B cell (primary cell): ENCODE results near the gene TYROBP. TPM values are rescaled to one million over a fixed set of nuclear protein-coding genes. Genes with fewer than 3 reads are reported as not detected.

ENCODE experiments used
- ATAC-seq: fragments of 200-7000 bp; cut with Tn5 transposase; one replicate; pipeline ENCODE4 v1.10.0; 2021; ENCODE audit warnings: low read depth, mild to moderate bottlenecking, moderate number of reproducible peaks, moderate library complexity
- CTCF ChIA-PET: fragments of 350-600 bp; sonication (Branson Sonifier 250); formaldehyde crosslinking; loops from one replicate; lab custom pipeline; 2021; ENCODE audit warnings: antibody characterized with exemption, inconsistent platforms; lab: Charles Lee
- POLR2A ChIA-PET: fragments of 350-600 bp; sonication (Branson Sonifier 250); formaldehyde crosslinking; loops from one replicate; lab custom pipeline; 2021; ENCODE audit warnings: antibody characterized with exemption; lab: Charles Lee
- DNase-seq: peaks from one replicate; pipeline ENCODE4 v3.0.0; 2013
- H2AFZ ChIP-seq: 2 replicates; pipeline ENCODE4 v1.6.1; 2012; ENCODE audit warnings: mild to moderate bottlenecking, low read depth, low read length; ENCODE audit not compliant: insufficient read depth, poor library complexity, severe bottlenecking
- H3K27ac ChIP-seq, 2 donors: 1 replicate in 1 of 2; 2 replicates in 1 of 2; pipeline ENCODE4 v1.5.1; 2012 to 2013; ENCODE audit warnings: low read length in 2 of 2, mild to moderate bottlenecking in 2 of 2, moderate library complexity in 1 of 2
- H3K27me3 ChIP-seq, 4 experiments: fragments of 200-600 bp in 1 of 4; sonication (generic) in 1 of 4; replicated peaks in 1 of 4; 1 replicate in 2 of 4; 2 replicates in 2 of 4; pipeline versions ENCODE4 v1.6.1 to v1.7.0; 2013 to 2016; ENCODE audit warnings: low read length in 3 of 4, mild to moderate bottlenecking in 2 of 4, mixed read lengths in 1 of 4, moderate library complexity in 1 of 4; ENCODE audit not compliant: insufficient read depth in 4 of 4, control insufficient read depth in 3 of 4; ENCODE audit errors: control extremely low read depth in 1 of 4
- H3K36me3 ChIP-seq, 2 experiments: replicated peaks in 1 of 2; 1 replicate in 1 of 2; 2 replicates in 1 of 2; pipeline versions ENCODE4 v1.6.1 to v1.7.1; 2013; ENCODE audit warnings: low read length in 1 of 2; ENCODE audit not compliant: insufficient read depth in 2 of 2, control insufficient read depth in 1 of 2; ENCODE audit errors: control extremely low read depth in 1 of 2, extremely low read depth in 1 of 2
- H3K4me1 ChIP-seq, 2 donors: fragments of 200-600 bp in 1 of 2; sonication (generic) in 1 of 2; 1 replicate in 1 of 2; 2 replicates in 1 of 2; pipeline versions ENCODE4 v1.5.1 to v1.6.1; 2013 to 2017; ENCODE audit warnings: low read length in 2 of 2; ENCODE audit not compliant: control insufficient read depth in 2 of 2, insufficient read depth in 2 of 2
- H3K4me2 ChIP-seq: replicated peaks from 2 replicates; pipeline ENCODE3; 2012; ENCODE audit warnings: mild to moderate bottlenecking, low read depth, low read length; ENCODE audit not compliant: poor library complexity, severe bottlenecking
- H3K4me3 ChIP-seq, 5 experiments: fragments of 200-600 bp in 1 of 5; sonication (generic) in 1 of 5; 1 replicate in 3 of 5; 2 replicates in 2 of 5; pipeline versions ENCODE4 v1.5.1 to v1.7.0; 2011 to 2016; ENCODE audit warnings: low read length in 4 of 5, mild to moderate bottlenecking in 4 of 5, low read depth in 2 of 5, control low read depth in 1 of 5, moderate library complexity in 1 of 5; ENCODE audit not compliant: insufficient read depth in 1 of 5; ENCODE audit errors: control extremely low read depth in 1 of 5, extremely low read depth in 1 of 5
- H3K79me2 ChIP-seq: fragments of 200-600 bp; sonication (generic); one replicate; pipeline ENCODE4 v1.6.0; 2016; ENCODE audit warnings: low read length; ENCODE audit not compliant: control insufficient read depth, insufficient read depth
- H3K9ac ChIP-seq: fragments of 200-600 bp; sonication (generic); 2 replicates; pipeline ENCODE4 v1.6.1; 2017; ENCODE audit warnings: mild to moderate bottlenecking, low read length, moderate library complexity
- H3K9me3 ChIP-seq, 3 donors: one replicate each; pipeline versions ENCODE4 v1.6.1 to v1.7.1; 2013; ENCODE audit warnings: low read length in 2 of 3; ENCODE audit not compliant: control insufficient read depth in 2 of 3, insufficient read depth in 1 of 3; ENCODE audit errors: control extremely low read depth in 1 of 3
- H4K20me1 ChIP-seq: 2 replicates; pipeline ENCODE4 v1.6.0; 2012; ENCODE audit warnings: mild to moderate bottlenecking, low read length; ENCODE audit not compliant: insufficient read depth, control insufficient read depth, poor library complexity, severe bottlenecking
- H3K27ac Mint-ChIP-seq: one replicate; pipeline ENCODE4 v1.8.0; 2021; ENCODE audit warnings: mixed read lengths
- H3K27me3 Mint-ChIP-seq: one replicate; pipeline ENCODE4 v1.8.0; 2021; ENCODE audit warnings: mixed read lengths
- H3K4me1 Mint-ChIP-seq: one replicate; pipeline ENCODE4 v1.8.0; 2021; ENCODE audit warnings: mixed read lengths
- H3K4me3 Mint-ChIP-seq: one replicate; pipeline ENCODE4 v1.8.0; 2021; ENCODE audit warnings: mixed read lengths
- H3K9me3 Mint-ChIP-seq: one replicate; pipeline ENCODE4 v1.8.0; 2022; ENCODE audit warnings: mixed read lengths; ENCODE audit not compliant: insufficient read depth
- EZH2 ChIP-seq: IDR thresholded peaks from 2 replicates; pipeline ENCODE4 v1.6.1; 2012; ENCODE audit warnings: borderline replicate concordance, low read depth, mild to moderate bottlenecking, moderate library complexity, low read length; ENCODE audit not compliant: insufficient read depth, poor library complexity, severe bottlenecking
- WGBS: methylation state at CpG from one replicate; pipeline ENCODE4 v1.1.5; 2013; ENCODE audit warnings: missing lambda C conversion rate; ENCODE audit not compliant: insufficient coverage; 5-methylcytosine and 5-hydroxymethylcytosine counted together
- intact Hi-C: fragments of 100-400 bp; cut with micrococcal nuclease; formaldehyde crosslinking; loops from one replicate; pipeline ENCODE4 v1.10.0; 2022
- polyA plus RNA-seq: library from polyadenylated mRNA; depleted of rRNA; stranded (reverse); fragments of >200 nt; gene quantifications from 2 replicates; pipeline ENCODE4 v1.2.3, GENCODE V29; 2012
- total RNA-seq, 2 donors: library from RNA; stranded (reverse); fragments of 120-200 nt in 1 of 2; gene quantifications; 1 replicate in 1 of 2; 2 replicates in 1 of 2; pipeline versions ENCODE4 v1.2.3 to v1.2.4, GENCODE V29; 2013 to 2022
- TF ChIP-seq, protein P1 (sequence below): fragments of 200-600 bp; IDR thresholded peaks from one replicate; pipeline ENCODE4 v1.8.0; 2022; ENCODE audit warnings: antibody characterized with exemption, mild to moderate bottlenecking

Gene TYROBP
- total and polyA plus RNA-seq, 2 donors (not counting 1 experiment from before 2014, with no cell fraction given), result 2.7 to 25.6 TPM

DNA sequence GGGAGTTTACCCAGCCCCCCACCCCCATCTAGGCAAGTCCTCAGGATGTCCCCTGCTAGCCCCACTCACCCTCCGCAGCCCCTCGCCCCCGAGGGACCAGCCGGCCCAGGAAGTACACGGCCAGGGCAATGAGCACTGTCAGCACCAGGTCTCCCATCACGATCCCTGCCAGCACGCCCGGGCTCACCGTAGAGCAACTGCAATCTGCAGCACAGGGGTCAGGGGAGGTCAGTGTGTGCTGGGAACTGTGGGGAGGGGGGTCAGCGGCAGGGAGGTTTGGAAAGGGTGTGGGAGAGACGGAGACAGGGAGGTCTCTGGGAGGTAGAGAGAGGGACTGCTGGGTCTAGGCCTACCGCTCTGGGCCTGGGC lies 734 bp downstream of the TYROBP start:
- ChIA-PET CTCF (no interaction called here), POLR2A (no interaction called here)
- H3K4me1 ChIP-seq, result peaks cover 51 to 72% of the 10 kb centered on the region in 2 donors
- peak overlapping the region; percentile 8 to 87 for H3K27ac ChIP-seq
- intact Hi-C loops, result loop anchor here (10.0 kb wide), 1 partner anchor 193 kb away; the partner anchor contains the start of gene KMT2B
- H3K79me2 ChIP-seq, result no peaks in the 10 kb centered on the region
- H3K4me3 ChIP-seq, result peak overlapping the region in 1 of 5 experiments; percentile 8
- H3K9me3 Mint-ChIP-seq, result no peaks in the 10 kb centered on the region
- H3K4me1 Mint-ChIP-seq, result peaks cover 73% of the 10 kb centered on the region
- H3K36me3 ChIP-seq, result no peaks in the 10 kb centered on the region
- WGBS, result 89% methylated on average over 11 of the region's 12 CpGs
- peak overlapping the region; percentile 84 for H3K27ac Mint-ChIP-seq
- no peak for DNase-seq
- H3K4me2 ChIP-seq, result no peak overlapping the region
- H3K27me3 Mint-ChIP-seq, result no peaks in the 10 kb centered on the region
- TF ChIP-seq, protein P1, sequence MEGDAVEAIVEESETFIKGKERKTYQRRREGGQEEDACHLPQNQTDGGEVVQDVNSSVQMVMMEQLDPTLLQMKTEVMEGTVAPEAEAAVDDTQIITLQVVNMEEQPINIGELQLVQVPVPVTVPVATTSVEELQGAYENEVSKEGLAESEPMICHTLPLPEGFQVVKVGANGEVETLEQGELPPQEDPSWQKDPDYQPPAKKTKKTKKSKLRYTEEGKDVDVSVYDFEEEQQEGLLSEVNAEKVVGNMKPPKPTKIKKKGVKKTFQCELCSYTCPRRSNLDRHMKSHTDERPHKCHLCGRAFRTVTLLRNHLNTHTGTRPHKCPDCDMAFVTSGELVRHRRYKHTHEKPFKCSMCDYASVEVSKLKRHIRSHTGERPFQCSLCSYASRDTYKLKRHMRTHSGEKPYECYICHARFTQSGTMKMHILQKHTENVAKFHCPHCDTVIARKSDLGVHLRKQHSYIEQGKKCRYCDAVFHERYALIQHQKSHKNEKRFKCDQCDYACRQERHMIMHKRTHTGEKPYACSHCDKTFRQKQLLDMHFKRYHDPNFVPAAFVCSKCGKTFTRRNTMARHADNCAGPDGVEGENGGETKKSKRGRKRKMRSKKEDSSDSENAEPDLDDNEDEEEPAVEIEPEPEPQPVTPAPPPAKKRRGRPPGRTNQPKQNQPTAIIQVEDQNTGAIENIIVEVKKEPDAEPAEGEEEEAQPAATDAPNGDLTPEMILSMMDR, result no peak
- TF ChIP-seq EZH2, result no peak
- H3K9me3 ChIP-seq, result no peaks in the 10 kb centered on the region
- H3K9ac ChIP-seq, result no peak overlapping the region
- no peak for ATAC-seq
- H2AFZ ChIP-seq, result no peak overlapping the region
- H3K27me3 ChIP-seq, result no peaks in the 10 kb centered on the region
- no peaks in the 10 kb centered on the region for H4K20me1 ChIP-seq
- no peak overlapping the region for H3K4me3 Mint-ChIP-seq

GRCh38 chr19:35905178-35905727 lies 2.8 kb downstream of the TYROBP start:
- ChIA-PET CTCF (interaction anchor here (0.9 to 1.6 kb wide), 3 partner anchors 20 to 218 kb away, joined by 3 to 4 read pairs (median 4); no protein-coding TSS in a partner anchor), POLR2A (interaction anchor here (0.7 to 1.5 kb wide), 5 partner anchors 13 to 24 kb away, joined by 3 to 4 read pairs (median 3); no protein-coding TSS in a partner anchor)
- Histone ChIP-seq H3K36me3 (no peaks in the 10 kb centered on the region), H3K27ac (peak overlapping the region; percentile 100), H3K9me3 (peaks cover 0 to 3% (median 0%) of the 10 kb centered on the region in 3 donors), H3K4me2 (no peak overlapping the region), H3K4me3 (no peak overlapping the region), H3K27me3 (no peaks in the 10 kb centered on the region), H4K20me1 (no peaks in the 10 kb centered on the region), H3K79me2 (no peaks in the 10 kb centered on the region), H2AFZ (no peak overlapping the region), H3K9ac (no peak overlapping the region), H3K4me1 (peaks cover 59 to 71% of the 10 kb centered on the region in 2 donors)
- WGBS, result no CpG with 5 or more reads among the region's 6 CpGs
- intact Hi-C loops, result loop anchor here (2.0 to 10.0 kb wide), 2 partner anchors 154 to 190 kb away; partner anchors contain the start of gene KMT2B
- DNase-seq, result no peak
- H3K9me3 Mint-ChIP-seq, result no peaks in the 10 kb centered on the region
- TF ChIP-seq, protein P1, result no peak
- TF ChIP-seq EZH2, result no peak
- ATAC-seq, result no peak
- H3K4me1 Mint-ChIP-seq, result peaks cover 75% of the 10 kb centered on the region
- H3K27me3 Mint-ChIP-seq, result no peaks in the 10 kb centered on the region
- peak overlapping the region; percentile 99 for H3K27ac Mint-ChIP-seq
- H3K4me3 Mint-ChIP-seq, result peak overlapping the region; percentile 1
